ENCODE data around the gene SLC4A4. TPM values are rescaled to one million over a fixed set of nuclear protein-coding genes. Genes with fewer than 3 reads are reported as not detected.
A peak's percentile ranks its signal among the peaks of the same experiment; 100 is the strongest.

SLC4A4 gene
- total RNA-seq, 1 donor from 2014 or later: 4.9 TPM

DNA sequence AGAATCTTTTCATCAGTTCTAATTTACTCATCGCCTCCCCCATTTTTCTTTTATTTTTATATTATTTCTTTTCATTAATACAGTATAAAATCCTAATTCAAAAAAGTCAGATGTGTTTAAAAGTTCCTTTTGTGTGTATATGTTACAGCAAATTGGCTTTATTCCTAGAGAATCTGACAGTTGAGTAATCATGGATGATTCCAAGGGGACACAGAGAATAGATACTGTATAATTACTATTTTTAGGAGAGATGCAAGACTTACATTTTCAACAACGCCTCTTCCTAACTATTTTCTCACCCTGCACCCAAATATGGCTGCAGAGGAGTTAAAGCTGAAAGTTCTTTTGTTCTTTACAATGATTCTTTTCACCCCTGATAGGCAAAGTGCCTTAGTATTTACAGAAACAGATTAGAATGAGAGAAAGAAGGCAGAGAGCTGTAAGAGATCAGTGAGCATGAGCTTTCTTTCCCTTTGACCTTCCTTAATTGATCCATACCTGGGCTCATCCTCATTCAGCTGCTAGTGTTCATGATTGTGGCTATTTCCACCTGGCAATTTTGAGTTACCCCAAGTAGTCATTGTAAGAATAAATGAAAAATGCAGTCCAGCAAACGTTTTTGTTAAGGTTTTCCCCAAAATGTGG, 210.8 kb downstream of the SLC4A4 start:
- no peak overlapping the region for H3K4me3 Mint-ChIP-seq
- no peak for DNase-seq (ENCODE audit: low spot score in 2 of 2, unreplicated experiment in 2 of 2)
- H3K4me1 Mint-ChIP-seq: peaks cover 30% of the 10 kb centered on the region
- peak overlapping the region; percentile 1 for H3K27ac Mint-ChIP-seq
- TF ChIP-seq, protein P1, sequence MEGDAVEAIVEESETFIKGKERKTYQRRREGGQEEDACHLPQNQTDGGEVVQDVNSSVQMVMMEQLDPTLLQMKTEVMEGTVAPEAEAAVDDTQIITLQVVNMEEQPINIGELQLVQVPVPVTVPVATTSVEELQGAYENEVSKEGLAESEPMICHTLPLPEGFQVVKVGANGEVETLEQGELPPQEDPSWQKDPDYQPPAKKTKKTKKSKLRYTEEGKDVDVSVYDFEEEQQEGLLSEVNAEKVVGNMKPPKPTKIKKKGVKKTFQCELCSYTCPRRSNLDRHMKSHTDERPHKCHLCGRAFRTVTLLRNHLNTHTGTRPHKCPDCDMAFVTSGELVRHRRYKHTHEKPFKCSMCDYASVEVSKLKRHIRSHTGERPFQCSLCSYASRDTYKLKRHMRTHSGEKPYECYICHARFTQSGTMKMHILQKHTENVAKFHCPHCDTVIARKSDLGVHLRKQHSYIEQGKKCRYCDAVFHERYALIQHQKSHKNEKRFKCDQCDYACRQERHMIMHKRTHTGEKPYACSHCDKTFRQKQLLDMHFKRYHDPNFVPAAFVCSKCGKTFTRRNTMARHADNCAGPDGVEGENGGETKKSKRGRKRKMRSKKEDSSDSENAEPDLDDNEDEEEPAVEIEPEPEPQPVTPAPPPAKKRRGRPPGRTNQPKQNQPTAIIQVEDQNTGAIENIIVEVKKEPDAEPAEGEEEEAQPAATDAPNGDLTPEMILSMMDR (IDR thresholded peaks at IDR 0.05; ENCODE audit: unreplicated experiment): no peak
- no peaks in the 10 kb centered on the region for H3K36me3 Mint-ChIP-seq
- no peaks in the 10 kb centered on the region for H3K27me3 Mint-ChIP-seq (ENCODE audit: low read depth)
- H3K9me3 Mint-ChIP-seq: no peaks in the 10 kb centered on the region

DNA sequence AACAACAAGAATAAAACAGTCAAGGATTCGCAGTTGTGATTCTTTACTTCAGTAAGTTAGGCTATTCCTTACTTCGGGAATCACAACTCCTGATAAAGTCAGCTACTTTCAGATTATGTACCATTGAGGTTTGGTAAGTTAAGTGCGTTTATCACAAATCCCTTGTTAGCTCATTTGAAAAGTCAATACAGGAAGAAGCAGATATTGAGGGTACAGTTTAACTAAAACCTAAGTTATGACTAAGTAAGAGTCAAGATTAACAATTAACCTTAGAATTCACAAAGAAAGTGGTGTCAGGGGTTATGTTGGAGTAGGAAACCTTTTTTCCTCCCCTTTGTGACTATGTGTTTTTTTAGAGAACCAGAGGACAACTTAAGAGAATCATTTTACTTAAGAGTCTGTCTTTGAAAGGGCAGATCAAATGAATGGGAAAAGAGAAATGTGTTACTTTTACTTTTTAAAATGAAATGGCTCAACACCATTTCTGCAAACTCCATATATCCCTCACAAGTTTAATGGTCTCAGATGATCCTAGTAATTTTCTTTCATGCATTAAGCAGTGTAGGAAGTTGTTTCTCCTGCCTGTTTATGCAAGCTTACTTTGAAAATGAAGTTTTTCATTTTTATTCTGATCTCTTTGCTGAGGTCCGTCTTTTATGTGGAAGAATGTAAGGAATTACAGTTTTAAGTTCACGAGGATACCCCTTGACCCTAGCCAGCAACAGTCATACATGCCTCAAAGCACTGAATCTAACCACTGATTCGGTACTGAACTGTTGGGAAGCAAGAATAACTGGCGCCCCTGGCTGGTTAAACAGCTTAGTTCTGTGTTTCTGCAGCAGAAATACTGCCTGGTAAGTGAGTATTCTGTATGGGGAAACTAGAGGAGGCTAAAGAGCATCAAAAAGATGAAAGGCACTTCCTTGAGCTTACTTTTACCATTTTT, 211.7 kb downstream of the SLC4A4 start:
- Mint-ChIP-seq H3K4me3 (no peak overlapping the region), H3K27ac (no peak overlapping the region), H3K36me3 (no peaks in the 10 kb centered on the region), H3K4me1 (peaks cover 30% of the 10 kb centered on the region), H3K9me3 (no peaks in the 10 kb centered on the region), H3K27me3 (ENCODE audit: low read depth) (no peaks in the 10 kb centered on the region)
- DNase-seq (ENCODE audit: low spot score in 2 of 2, unreplicated experiment in 2 of 2): no peak
- TF ChIP-seq, protein P1 (IDR thresholded peaks at IDR 0.05; ENCODE audit: unreplicated experiment): no peak

DNA sequence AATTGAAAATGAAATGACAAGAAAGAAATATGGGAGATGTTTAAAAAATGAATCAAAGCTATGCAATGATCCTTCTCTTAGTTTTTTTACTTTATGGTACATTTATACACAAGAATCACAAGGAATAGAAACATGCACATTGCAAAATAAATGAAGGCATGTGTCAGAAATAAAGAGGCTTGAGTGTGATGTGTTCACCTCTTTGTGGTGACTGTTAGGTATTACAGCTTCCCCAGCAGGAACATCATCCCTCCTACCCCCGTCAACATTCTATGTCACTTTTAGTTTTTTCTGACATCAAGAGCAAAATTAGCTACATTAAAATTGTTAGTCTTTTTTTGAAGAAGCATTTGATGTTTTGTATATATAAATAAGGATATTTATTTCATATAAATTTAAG, 214.8 kb downstream of the SLC4A4 start:
- H3K36me3 Mint-ChIP-seq: no peaks in the 10 kb centered on the region
- peaks cover 23% of the 10 kb centered on the region for H3K4me1 Mint-ChIP-seq
- no peaks in the 10 kb centered on the region for H3K27me3 Mint-ChIP-seq (ENCODE audit: low read depth)
- H3K27ac Mint-ChIP-seq: no peak overlapping the region
- TF ChIP-seq, protein P1 (IDR thresholded peaks at IDR 0.05; ENCODE audit: unreplicated experiment): no peak
- no peak for DNase-seq (ENCODE audit: low spot score in 2 of 2, unreplicated experiment in 2 of 2)
- no peak overlapping the region for H3K4me3 Mint-ChIP-seq
- H3K9me3 Mint-ChIP-seq: no peaks in the 10 kb centered on the region

DNA sequence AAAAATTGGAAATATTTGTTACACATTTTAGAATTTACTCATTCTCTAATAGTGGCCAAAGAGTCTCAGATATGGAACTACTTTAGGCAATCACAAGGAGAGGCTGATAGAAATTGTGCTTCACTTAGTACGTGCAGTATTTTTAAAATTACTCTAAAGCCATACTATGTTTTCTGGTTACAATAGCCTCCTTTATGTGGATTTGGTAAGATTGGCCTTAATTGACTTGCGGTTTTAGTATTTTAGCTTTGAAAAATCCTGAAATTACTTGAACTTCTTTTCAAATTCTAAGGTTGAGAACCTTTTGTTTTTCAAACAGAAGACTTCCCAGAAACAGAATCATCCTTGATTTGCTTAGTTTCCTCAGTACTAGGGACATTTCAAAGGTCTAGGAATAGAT, 215.2 kb downstream of the SLC4A4 start:
- TF ChIP-seq, protein P1 (IDR thresholded peaks at IDR 0.05; ENCODE audit: unreplicated experiment): no peak
- no peak overlapping the region for H3K4me3 Mint-ChIP-seq
- H3K9me3 Mint-ChIP-seq: no peaks in the 10 kb centered on the region
- H3K27ac Mint-ChIP-seq: no peak overlapping the region
- H3K27me3 Mint-ChIP-seq (ENCODE audit: low read depth): no peaks in the 10 kb centered on the region
- no peaks in the 10 kb centered on the region for H3K36me3 Mint-ChIP-seq
- peaks cover 23% of the 10 kb centered on the region for H3K4me1 Mint-ChIP-seq
- DNase-seq (ENCODE audit: low spot score in 2 of 2, unreplicated experiment in 2 of 2): no peak

DNA sequence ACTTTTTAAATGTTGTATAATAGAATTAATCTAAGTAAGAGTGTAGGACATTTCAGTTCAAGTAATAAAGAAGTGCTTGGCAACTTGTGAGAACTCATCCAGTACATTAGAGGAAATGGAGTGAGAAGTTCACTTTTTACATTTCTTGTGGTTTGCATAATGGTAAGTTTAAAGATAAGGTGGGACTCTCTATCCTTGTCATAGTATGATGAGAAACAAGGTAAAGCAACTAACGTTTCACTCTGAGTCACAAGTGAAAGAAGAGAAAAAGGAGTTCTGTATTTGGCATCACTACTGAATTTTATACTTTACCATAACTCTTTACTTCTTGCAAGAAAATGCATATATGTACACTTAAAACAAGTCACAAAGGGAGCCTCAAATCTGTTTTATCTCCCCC, 219.4 kb downstream of the SLC4A4 start:
- no peaks in the 10 kb centered on the region for H3K36me3 Mint-ChIP-seq
- no peak overlapping the region for H3K4me3 Mint-ChIP-seq
- DNase-seq (ENCODE audit: low spot score in 2 of 2, unreplicated experiment in 2 of 2): no peak
- H3K27me3 Mint-ChIP-seq (ENCODE audit: low read depth): no peaks in the 10 kb centered on the region
- H3K9me3 Mint-ChIP-seq: no peaks in the 10 kb centered on the region
- TF ChIP-seq, protein P1 (IDR thresholded peaks at IDR 0.05; ENCODE audit: unreplicated experiment): no peak
- no peak overlapping the region for H3K27ac Mint-ChIP-seq
- H3K4me1 Mint-ChIP-seq: peaks cover 5% of the 10 kb centered on the region

Data from mesothelial cell of epicardium (in vitro differentiated cells).